ENCODE data around the gene ENTPD3. TPM values are rescaled to one million over a fixed set of nuclear protein-coding genes. Genes with fewer than 3 reads are reported as not detected.
"Not testable (repeated sequence)": the region's sequence is repeated elsewhere in the genome, so short reads cannot be mapped to it uniquely, and the experiment has no call there.

ENTPD3 gene
- total RNA-seq, 1 donor from 2014 or later: not detected

DNA sequence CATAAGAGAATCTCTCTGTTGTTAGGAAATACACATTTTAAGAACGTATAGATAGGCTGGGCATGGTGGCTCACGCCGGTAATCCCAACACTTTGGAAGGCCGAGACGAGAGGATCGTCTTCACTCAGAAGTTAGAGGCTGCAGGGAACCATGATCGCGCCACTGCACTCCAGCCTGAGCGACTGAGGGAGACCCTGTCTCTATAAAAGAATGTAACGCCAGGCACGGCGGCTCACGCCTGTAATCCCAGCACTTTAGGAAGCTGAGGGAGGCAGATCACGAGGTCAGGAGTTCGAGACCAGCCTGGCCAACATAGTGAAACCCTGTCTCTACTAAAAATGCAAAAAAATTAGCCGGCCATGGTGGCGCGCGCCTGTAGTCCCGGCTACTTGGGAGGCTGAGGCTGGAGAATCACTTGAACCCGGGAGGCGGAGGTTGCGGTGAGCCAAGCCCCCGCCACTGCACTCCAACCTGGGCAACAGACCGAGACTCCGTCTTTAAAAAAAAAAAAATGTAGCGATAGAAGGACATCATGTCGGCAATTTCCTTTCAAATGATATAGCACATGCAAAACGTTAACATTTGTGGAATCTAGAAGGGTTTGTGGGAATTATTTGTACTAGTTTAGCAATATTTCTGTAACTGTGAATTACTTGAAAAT lies 69.4 kb downstream of the ENTPD3 start:
- H3K4me1 Mint-ChIP-seq: peaks cover 54% of the 10 kb centered on the region
- POLR2A ChIA-PET: interaction anchor here (0.6 to 2.5 kb wide), 15 partner anchors 10 to 1556 kb away, joined by 3 to 38 read pairs (median 6); partner anchors contain the start of genes CTNNB1, EIF1B, ZNF619 and ZNF620
- ATAC-seq (ENCODE audit: low read depth): no peak

DNA sequence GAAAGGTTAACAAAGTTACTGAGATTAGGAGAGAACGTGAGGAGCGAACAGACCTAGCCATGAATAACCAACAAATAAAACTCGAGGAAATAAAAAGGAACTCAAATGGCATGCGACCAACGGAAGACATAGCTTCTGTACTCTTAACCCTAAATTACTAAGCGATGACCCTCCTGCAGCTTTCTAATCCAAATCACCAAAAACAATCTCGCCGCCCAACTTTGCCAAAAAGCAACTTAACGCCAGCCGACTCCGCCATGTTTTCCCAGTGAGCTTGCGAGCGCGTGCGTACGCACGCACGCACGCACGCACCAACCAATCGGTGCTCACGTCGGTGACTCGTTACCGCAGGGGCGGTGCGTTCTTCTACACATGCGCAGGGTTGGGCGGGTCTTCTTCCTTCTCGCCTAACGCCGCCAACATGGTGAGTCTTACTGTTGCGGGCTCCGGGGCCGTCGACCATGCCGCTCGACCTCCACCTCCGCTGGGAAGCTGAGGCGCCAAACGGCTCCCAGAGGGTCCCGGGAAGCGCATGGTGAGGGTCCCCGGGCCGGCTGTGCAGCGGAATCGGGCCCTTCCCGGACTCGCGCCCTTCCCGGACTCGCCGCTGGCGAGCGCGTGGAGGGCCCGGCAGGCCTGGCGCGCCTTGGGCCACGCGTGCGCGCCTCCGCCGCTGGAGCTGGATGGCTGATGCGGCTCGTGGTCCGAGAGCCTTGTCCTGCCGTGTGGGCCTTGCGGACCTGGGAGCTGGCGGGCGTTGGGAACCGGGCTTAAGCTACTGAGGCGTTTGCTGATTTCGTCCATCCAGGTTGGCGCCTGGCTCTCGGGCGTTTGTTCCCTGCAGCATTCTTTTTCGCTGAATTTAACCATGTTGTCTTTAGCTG lies 70.2 kb downstream of the ENTPD3 start, which contains the start of gene RPL14:
Gene RPL14, plus strand, starts transcription at position 400 of the 884 bp plus-strand sequence. Its CDS starts 133 bp downstream, at position 533.
- Mint-ChIP-seq H3K4me1 (peaks cover 52% of the 10 kb centered on the region), H3K27ac (peak within 1 kb of the TSS; percentile 93), H3K36me3 (ENCODE audit: low read depth) (peaks cover 47% of the 10 kb centered on the region), H3K27me3 (no peaks in the 10 kb centered on the region), H3K4me3 (peak within 1 kb of the TSS; percentile 89), H3K9me3 (no peaks in the 10 kb centered on the region)
- CTCF ChIA-PET: interaction anchor here (1.5 kb wide), 1 partner anchor 49 kb away, joined by 3 read pairs; the partner anchor contains the start of gene ZNF620
- ATAC-seq (ENCODE audit: low read depth) (peak; percentile 67), DNase-seq (peak; percentile 91)
- POLR2A ChIA-PET: interaction anchor here (0.6 to 2.5 kb wide), 16 partner anchors 9 to 1556 kb away, joined by 3 to 38 read pairs (median 6); partner anchors contain the start of genes CTNNB1, EIF1B, ZNF619 and ZNF620
- intact Hi-C loops (cut with micrococcal nuclease): loop anchor here (1.0 to 10.0 kb wide), 8 partner anchors 20 to 1505 kb away; partner anchors contain the start of genes EIF1B, SCN11A, SLC25A38 and ULK4
- TF ChIP-seq, protein P1, sequence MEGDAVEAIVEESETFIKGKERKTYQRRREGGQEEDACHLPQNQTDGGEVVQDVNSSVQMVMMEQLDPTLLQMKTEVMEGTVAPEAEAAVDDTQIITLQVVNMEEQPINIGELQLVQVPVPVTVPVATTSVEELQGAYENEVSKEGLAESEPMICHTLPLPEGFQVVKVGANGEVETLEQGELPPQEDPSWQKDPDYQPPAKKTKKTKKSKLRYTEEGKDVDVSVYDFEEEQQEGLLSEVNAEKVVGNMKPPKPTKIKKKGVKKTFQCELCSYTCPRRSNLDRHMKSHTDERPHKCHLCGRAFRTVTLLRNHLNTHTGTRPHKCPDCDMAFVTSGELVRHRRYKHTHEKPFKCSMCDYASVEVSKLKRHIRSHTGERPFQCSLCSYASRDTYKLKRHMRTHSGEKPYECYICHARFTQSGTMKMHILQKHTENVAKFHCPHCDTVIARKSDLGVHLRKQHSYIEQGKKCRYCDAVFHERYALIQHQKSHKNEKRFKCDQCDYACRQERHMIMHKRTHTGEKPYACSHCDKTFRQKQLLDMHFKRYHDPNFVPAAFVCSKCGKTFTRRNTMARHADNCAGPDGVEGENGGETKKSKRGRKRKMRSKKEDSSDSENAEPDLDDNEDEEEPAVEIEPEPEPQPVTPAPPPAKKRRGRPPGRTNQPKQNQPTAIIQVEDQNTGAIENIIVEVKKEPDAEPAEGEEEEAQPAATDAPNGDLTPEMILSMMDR (IDR thresholded peaks at IDR 0.05): no peak

More for the DNA sequence above, 69.4 kb downstream of the ENTPD3 start:
- Mint-ChIP-seq H3K27ac (peak overlapping the region; percentile 93), H3K9me3 (no peaks in the 10 kb centered on the region), H3K27me3 (no peaks in the 10 kb centered on the region), H3K36me3 (ENCODE audit: low read depth) (peaks cover 39% of the 10 kb centered on the region), H3K4me3 (peak overlapping the region; percentile 89)
- CTCF ChIA-PET: interaction anchor here (1.5 kb wide), 1 partner anchor 49 kb away, joined by 3 read pairs; the partner anchor contains the start of gene ZNF620
- TF ChIP-seq, protein P1 (IDR thresholded peaks at IDR 0.05): no peak
- DNase-seq: no peak
- intact Hi-C loops (cut with micrococcal nuclease): loop anchor here (2.0 to 10.0 kb wide), 4 partner anchors 51 to 1402 kb away; partner anchors contain the start of genes SCN11A, SLC25A38, WDR48 and ZNF620

DNA sequence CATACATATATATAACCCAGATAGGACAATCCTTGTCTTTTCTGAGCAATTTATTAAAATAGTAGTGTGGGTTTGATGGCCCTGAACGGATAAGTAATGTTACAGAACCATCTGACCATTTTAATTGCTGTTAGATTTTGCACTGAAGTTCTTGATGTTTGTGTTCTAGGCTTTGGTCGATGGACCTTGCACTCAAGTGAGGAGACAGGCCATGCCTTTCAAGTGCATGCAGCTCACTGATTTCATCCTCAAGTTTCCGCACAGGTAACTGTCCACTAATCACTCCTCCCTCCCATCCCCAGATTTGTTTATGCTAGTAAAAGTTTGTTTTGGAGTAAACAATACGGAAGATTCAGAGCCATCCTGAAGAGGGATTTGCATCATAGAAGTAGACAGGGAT lies 71.5 kb downstream of the ENTPD3 start:
- POLR2A ChIA-PET: interaction anchor here (1.0 to 2.1 kb wide), 4 partner anchors 18 to 741 kb away, joined by 3 to 23 read pairs (median 14); partner anchors contain the start of genes CTNNB1, ZNF619, ZNF620 and ZNF621
- no peaks in the 10 kb centered on the region for H3K27me3 Mint-ChIP-seq
- H3K27ac Mint-ChIP-seq: peak overlapping the region; percentile 83
- H3K9me3 Mint-ChIP-seq: no peaks in the 10 kb centered on the region
- peaks cover 55% of the 10 kb centered on the region for H3K36me3 Mint-ChIP-seq (ENCODE audit: low read depth)
- DNase-seq: no peak
- H3K4me1 Mint-ChIP-seq: peaks cover 39% of the 10 kb centered on the region
- intact Hi-C loops (cut with micrococcal nuclease): loop anchor here (5.0 to 10.0 kb wide), 3 partner anchors 49 to 1404 kb away; partner anchors contain the start of genes SCN11A, SLC25A38, WDR48 and ZNF620
- CTCF ChIA-PET: no interaction called here
- ATAC-seq (ENCODE audit: low read depth): no peak
- TF ChIP-seq, protein P1 (IDR thresholded peaks at IDR 0.05): no peak
- peak overlapping the region; percentile 89 for H3K4me3 Mint-ChIP-seq

DNA sequence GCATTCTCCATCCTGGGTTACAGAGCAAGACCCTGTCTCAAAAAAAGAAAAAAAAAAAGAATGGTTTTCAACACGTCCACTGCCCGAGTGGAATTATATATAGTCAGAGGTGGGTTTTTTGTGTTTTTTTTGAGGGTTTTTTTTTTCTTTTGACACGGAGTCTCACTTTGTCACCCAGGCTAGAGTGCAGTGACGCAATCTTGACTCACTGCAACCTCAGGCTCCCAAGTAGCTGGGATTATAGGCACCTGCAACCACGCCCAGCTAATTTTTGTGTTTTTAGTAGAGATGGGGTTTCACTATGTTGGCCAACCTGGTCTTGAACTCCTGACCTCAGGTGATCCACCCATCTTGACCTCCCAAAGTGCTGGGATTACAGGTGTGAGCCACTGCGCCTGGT lies 73.5 kb downstream of the ENTPD3 start:
- POLR2A ChIA-PET: interaction anchor here (0.6 to 1.6 kb wide), 5 partner anchors 8 to 1548 kb away, joined by 3 to 8 read pairs (median 5); partner anchors contain the start of gene ZNF619
- H3K27ac Mint-ChIP-seq; H3K4me3 Mint-ChIP-seq; H3K9me3 Mint-ChIP-seq; ATAC-seq (ENCODE audit: low read depth); intact Hi-C loops (cut with micrococcal nuclease); H3K27me3 Mint-ChIP-seq; CTCF ChIA-PET; DNase-seq: not testable (repeated sequence)
- Mint-ChIP-seq H3K36me3 (ENCODE audit: low read depth) (peaks cover 75% of the 10 kb centered on the region), H3K4me1 (peaks cover 33% of the 10 kb centered on the region)

DNA sequence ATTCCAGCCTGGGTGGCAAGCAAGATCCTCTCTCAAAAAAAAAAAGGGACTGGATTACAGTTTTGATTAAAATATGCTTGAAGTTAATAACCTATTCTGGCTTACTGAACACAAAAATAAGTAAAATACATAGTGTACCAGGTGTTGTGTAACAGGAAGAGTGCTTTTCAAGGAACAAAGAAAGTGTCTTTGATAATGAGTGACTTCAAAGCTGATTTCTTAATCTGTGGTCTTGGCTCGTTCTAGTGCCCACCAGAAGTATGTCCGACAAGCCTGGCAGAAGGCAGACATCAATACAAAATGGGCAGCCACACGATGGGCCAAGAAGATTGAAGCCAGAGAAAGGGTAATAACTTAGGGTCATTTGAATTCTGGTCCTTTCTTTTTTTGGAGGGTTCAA lies 74.2 kb downstream of the ENTPD3 start:
- TF ChIP-seq, protein P1 (IDR thresholded peaks at IDR 0.05): no peak
- CTCF ChIA-PET: no interaction called here
- Mint-ChIP-seq H3K9me3 (no peaks in the 10 kb centered on the region), H3K4me1 (peaks cover 31% of the 10 kb centered on the region), H3K27me3 (no peaks in the 10 kb centered on the region), H3K4me3 (no peak overlapping the region), H3K36me3 (ENCODE audit: low read depth) (peaks cover 80% of the 10 kb centered on the region), H3K27ac (no peak overlapping the region)
- DNase-seq (no peak), ATAC-seq (ENCODE audit: low read depth) (no peak)
- POLR2A ChIA-PET: interaction anchor here (0.6 to 1.6 kb wide), 3 partner anchors 7 to 127 kb away, joined by 3 to 7 read pairs (median 6); partner anchors contain the start of gene ZNF619
- intact Hi-C loops (cut with micrococcal nuclease): no loop called here

DNA sequence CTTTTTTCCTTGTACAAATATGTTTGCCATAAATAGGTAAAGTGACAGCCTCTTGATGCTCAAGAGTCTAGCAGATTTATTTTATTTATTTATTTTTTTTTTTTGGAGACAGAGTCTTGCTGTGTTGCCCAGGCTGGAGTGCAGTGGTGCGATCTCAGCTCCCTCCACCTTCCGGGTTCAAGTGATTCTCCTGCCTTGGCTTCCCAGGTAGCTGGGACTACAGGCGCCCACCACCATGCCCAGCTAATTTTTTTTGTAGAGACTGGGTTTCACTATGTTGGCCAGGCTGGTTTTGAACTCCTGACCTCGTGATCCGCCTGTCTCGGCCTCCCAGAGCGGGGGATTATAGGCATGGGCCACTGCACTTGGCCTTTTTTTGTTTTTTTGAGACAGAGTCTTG lies 75.9 kb downstream of the ENTPD3 start:
- Mint-ChIP-seq H3K4me1 (peaks cover 23% of the 10 kb centered on the region), H3K36me3 (ENCODE audit: low read depth) (peaks cover 79% of the 10 kb centered on the region)
- CTCF ChIA-PET; DNase-seq; H3K4me3 Mint-ChIP-seq; H3K9me3 Mint-ChIP-seq; intact Hi-C loops (cut with micrococcal nuclease); H3K27ac Mint-ChIP-seq; ATAC-seq (ENCODE audit: low read depth); H3K27me3 Mint-ChIP-seq: not testable (repeated sequence)
- POLR2A ChIA-PET: interaction anchor here (1.1 to 1.3 kb wide), 2 partner anchors 9 to 12 kb away, joined by 3 read pairs; no protein-coding TSS in a partner anchor
